DMS53 (cell line): ENCODE data around the gene OR1L8.
"Not testable (repeated sequence)": the region's sequence is repeated elsewhere in the genome, so short reads cannot be mapped to it uniquely, and the experiment has no call there.

ENCODE experiments used
- DNase-seq: peaks from one replicate; lab custom pipeline; 2025; lab: John Stamatoyannopoulos, UW

The OR1L8 gene, protein sequence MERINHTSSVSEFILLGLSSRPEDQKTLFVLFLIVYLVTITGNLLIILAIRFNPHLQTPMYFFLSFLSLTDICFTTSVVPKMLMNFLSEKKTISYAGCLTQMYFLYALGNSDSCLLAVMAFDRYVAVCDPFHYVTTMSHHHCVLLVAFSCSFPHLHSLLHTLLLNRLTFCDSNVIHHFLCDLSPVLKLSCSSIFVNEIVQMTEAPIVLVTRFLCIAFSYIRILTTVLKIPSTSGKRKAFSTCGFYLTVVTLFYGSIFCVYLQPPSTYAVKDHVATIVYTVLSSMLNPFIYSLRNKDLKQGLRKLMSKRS

GRCh38 chr9:122583284-122583683 lies at the start of gene OR1L8:
TSS of gene OR1L8 (minus strand) at chr9:122583384. CDS start at chr9:122568477, 14,907 bp downstream.
- DNase-seq, result not testable (repeated sequence)

DNA sequence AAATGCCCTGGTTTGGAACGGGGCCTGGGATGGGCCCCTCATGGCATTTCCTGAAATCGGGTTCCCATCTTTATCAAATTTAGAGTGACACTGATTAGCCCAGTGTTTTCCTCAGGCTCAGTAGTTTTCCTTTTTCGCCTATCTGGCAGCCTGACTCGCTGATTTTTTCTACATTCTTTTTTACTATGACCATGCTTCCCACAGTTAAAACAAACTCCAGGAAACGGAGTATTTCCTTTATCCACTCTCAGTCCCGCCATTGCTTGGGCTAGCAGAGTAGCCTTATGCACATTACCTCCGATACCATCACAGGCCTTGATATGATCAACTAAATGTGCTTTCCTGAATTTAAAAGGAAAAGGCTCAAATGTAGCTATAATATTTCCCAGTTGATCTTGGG lies 36.8 kb upstream of the OR1L8 start:
- DNase-seq, result no peak

GRCh38 chr9:122614362-122614761 lies 31.2 kb upstream of the OR1L8 start, which contains the start of gene OR1Q1:
TSS of gene OR1Q1 (plus strand) at chr9:122614738. CDS start at chr9:122614738, 0 bp downstream.
- DNase-seq, result no peak

GRCh38 chr9:122609804-122610203 lies 26.6 kb upstream of the OR1L8 start:
- no peak for DNase-seq

DNA sequence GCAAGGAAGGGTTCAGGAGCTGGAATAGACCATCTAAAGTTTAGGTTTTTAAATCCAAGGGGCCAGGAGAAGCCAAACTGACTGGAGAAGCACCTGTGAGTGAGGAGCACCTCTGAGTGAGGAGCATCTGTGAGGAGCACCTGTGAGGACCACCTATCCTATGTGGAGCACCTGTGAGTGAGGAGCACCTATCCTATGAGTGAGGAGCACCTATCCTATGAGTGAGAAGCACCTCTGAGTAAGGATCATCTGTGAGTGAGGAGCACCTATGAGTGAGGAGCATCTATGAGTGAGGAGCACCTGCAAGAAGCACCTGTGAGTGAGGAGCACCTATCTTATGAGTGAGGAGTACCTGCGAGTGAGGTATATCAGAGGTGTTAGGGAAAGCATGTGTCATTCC lies 23.4 kb upstream of the OR1L8 start:
- DNase-seq, result no peak

GRCh38 chr9:122605691-122606090 lies 22.5 kb upstream of the OR1L8 start:
- DNase-seq, result no peak

- no peak for DNase-seq
Measured at GRCh38 chr9:122580360-122580759, 2.8 kb downstream of the OR1L8 start.

DNA sequence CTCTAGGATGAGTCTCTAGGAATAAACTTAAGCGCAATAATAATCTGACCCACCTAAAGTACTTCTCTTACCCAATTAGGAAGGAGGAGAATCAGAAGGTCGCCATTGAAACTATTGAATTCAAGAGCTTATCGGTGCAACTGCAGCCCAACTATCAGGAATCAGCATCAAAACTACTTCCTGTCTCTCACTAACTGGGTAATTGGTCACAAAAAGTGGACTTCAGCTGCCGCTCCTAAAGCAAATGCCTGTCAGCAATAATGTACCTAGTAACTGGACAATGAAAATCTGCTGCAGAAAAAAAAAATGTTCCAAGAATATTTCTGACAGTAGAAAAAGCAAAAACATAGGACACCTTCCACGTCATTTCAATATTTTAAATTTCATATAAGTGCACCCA lies 3.3 kb downstream of the OR1L8 start:
- no peak for DNase-seq

GRCh38 chr9:122572456-122572855 lies 10.7 kb downstream of the OR1L8 start:
- DNase-seq, result no peak

- peak; percentile 35 for DNase-seq
Measured at GRCh38 chr9:122567901-122568300, 15.3 kb downstream of the OR1L8 start.

DNA sequence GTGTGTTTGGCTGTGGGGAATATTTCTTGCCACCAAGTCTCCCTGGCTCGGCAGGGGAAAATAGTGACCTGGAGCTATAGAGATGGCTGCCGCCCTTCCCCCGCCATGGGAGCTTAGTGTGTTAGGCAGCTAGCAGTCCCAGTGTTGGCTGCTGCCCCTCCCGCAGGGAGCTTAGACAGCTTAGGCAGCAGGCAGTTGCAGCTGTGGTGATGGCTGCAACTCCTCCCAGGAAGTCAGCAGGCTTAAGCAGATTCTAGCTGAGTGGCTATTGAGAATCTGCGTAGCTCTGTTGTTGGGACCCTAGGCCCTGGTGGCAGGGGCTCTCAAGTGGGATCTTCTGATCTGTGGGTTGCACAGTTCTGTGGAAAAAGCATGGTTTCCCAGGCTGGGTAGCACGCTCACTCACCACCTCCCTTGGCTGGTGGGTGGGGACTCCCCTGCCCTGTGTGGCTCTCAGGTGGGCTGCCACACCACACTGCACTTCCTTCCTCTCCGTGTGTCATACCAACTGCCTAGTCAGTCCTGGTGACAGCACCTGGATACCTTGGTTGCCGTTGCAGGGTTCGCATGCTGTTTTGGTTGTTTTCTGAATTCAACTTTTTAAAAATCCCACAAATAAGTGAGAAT lies 20.9 kb downstream of the OR1L8 start:
- no peak for DNase-seq

DNA sequence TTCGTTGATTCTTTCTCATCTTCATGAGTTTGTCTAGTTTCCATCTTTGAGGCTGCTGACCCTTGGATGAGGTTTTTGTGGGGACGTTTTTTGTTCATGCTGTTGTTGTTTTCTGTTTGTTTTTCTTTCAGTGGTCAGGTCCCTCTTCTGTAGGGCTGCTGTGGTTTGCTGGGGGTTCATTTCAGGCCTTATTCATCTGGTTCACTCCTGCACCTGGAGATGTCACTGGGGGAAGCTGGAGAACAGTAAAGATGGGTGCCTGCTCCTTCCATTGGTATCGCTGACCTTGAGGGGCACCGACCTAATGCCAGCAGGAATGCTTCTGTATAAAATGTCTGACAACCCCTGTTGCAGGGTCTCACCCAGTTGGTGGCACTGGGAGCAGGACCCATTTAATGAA lies 21.7 kb downstream of the OR1L8 start:
- DNase-seq, result no peak

DNA sequence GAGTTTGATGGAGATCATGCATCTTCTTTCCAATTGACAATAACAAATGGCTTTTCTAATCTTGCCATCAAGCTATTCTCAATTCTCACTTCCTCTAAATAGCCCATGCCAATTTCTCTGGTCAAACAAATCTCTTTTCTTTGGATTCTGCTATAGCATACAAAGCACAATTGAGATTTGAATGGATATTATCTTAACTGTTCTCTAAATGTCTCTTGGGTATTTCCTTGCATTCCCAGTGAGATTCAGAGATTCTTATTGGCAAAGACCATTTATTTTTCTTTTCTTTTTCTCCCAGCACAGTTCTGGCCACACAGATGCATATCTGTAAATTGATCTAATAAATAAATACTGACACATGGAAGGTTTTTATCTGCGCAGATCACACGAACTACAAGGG lies 30.4 kb downstream of the OR1L8 start, which contains the start of gene OR1N2:
Gene OR1N2 (plus strand): TSS at position 301 of the 400 bp plus-strand sequence. CDS start 100 bp downstream, outside the sequence.
- DNase-seq, result no peak

- no peak for DNase-seq
Measured at GRCh38 chr9:122551371-122551770, 31.8 kb downstream of the OR1L8 start.

GRCh38 chr9:122546196-122546595 lies 37.0 kb downstream of the OR1L8 start:
- DNase-seq, result no peak

- no peak for DNase-seq
Measured at GRCh38 chr9:122538757-122539156, 44.4 kb downstream of the OR1L8 start.

- not testable (repeated sequence) for DNase-seq
Measured at GRCh38 chr9:122537066-122537465, 46.1 kb downstream of the OR1L8 start.

GRCh38 chr9:122536134-122536533 lies 47.0 kb downstream of the OR1L8 start:
- no peak for DNase-seq

GRCh38 chr9:122531157-122531556 lies 52.0 kb downstream of the OR1L8 start:
- DNase-seq, result not testable (repeated sequence)

GRCh38 chr9:122527193-122527592 lies 56.0 kb downstream of the OR1L8 start, which contains the start of gene OR1N1:
TSS of gene OR1N1 (minus strand) at chr9:122527293. CDS start at chr9:122527293, 0 bp downstream.
- DNase-seq, result no peak

- DNase-seq, result no peak
Measured at GRCh38 chr9:122526602-122527001, 56.6 kb downstream of the OR1L8 start.

GRCh38 chr9:122519376-122519775 lies 63.8 kb downstream of the OR1L8 start:
- no peak for DNase-seq

DNA sequence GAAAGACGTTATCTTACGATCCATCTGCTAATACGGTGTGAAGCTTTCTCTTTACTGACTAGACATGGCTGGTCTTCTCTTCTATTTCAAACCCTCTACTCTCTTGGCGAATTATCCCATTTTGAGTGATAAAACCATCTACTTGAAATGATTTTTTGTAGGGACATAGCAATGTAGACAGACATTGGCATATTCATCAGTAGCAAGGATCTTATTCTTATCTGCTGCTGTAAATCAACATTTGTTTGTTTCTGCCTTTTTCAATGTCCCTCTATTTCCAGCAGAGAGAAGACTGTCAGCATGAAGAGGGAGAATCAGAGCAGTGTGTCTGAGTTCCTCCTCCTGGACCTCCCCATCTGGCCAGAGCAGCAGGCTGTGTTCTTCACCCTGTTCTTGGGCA lies 64.3 kb downstream of the OR1L8 start, which contains the start of gene OR1J4:
Gene OR1J4 (plus strand): TSS at position 301 of the 400 bp plus-strand sequence. CDS start 0 bp downstream, at position 301.
- DNase-seq, result no peak
